ENCODE measurements around the gene PERCC1. TPM values are rescaled to one million over a fixed set of nuclear protein-coding genes. Genes with fewer than 3 reads are reported as not detected.

PERCC1 gene
- total RNA-seq, 1 donor: not detected

GRCh38 chr16:1445518-1446203 lies 14.8 kb downstream of the PERCC1 start:
- no peak for TF ChIP-seq CTCF (IDR thresholded peaks at IDR 0.05; ENCODE audit: extremely low read depth, low read depth, low read length)
- H4K20me1 ChIP-seq (ENCODE audit: insufficient read depth, low read length): no peaks in the 10 kb centered on the region
- no peaks in the 10 kb centered on the region for H3K79me2 ChIP-seq (ENCODE audit: insufficient read depth, low read length)
- H3K9me3 ChIP-seq (ENCODE audit: low read depth, low read length): no peaks in the 10 kb centered on the region
- no peak overlapping the region for H3K4me2 ChIP-seq (ENCODE audit: insufficient read depth, low read length)
- H3K27me3 ChIP-seq (ENCODE audit: insufficient read depth, low read length): no peaks in the 10 kb centered on the region
- H3K4me1 ChIP-seq (ENCODE audit: insufficient read depth, low read length): no peaks in the 10 kb centered on the region
- no peak overlapping the region for H3K27ac ChIP-seq (ENCODE audit: low read depth, low read length)
- DNase-seq (ENCODE audit: insufficient read length, low spot score, missing footprints): no peak
- H2AFZ ChIP-seq (ENCODE audit: low read length): no peak overlapping the region
- H3K36me3 ChIP-seq (ENCODE audit: insufficient read depth, low read length): no peaks in the 10 kb centered on the region
- H3K4me3 ChIP-seq (ENCODE audit: insufficient read depth, low read length): no peak overlapping the region

- no peak for DNase-seq (ENCODE audit: insufficient read length, low spot score, missing footprints)
- Histone ChIP-seq H3K27ac (ENCODE audit: low read depth, low read length) (no peak overlapping the region), H3K4me1 (ENCODE audit: insufficient read depth, low read length) (no peaks in the 10 kb centered on the region), H3K79me2 (ENCODE audit: insufficient read depth, low read length) (no peaks in the 10 kb centered on the region), H3K27me3 (ENCODE audit: insufficient read depth, low read length) (no peaks in the 10 kb centered on the region), H4K20me1 (ENCODE audit: insufficient read depth, low read length) (no peaks in the 10 kb centered on the region), H3K4me3 (ENCODE audit: insufficient read depth, low read length) (no peak overlapping the region), H2AFZ (ENCODE audit: low read length) (no peak overlapping the region), H3K36me3 (ENCODE audit: insufficient read depth, low read length) (peaks cover 7% of the 10 kb centered on the region), H3K9me3 (ENCODE audit: low read depth, low read length) (no peaks in the 10 kb centered on the region), H3K4me2 (ENCODE audit: insufficient read depth, low read length) (no peak overlapping the region)
- no peak for TF ChIP-seq CTCF (IDR thresholded peaks at IDR 0.05; ENCODE audit: extremely low read depth, low read depth, low read length)
Observed at GRCh38 chr16:1446296-1447080, 15.6 kb downstream of the PERCC1 start.

- H3K27me3 ChIP-seq (ENCODE audit: insufficient read depth, low read length): no peaks in the 10 kb centered on the region
- no peak for DNase-seq (ENCODE audit: insufficient read length, low spot score, missing footprints)
- no peaks in the 10 kb centered on the region for H3K4me1 ChIP-seq (ENCODE audit: insufficient read depth, low read length)
- no peak for TF ChIP-seq CTCF (IDR thresholded peaks at IDR 0.05; ENCODE audit: extremely low read depth, low read depth, low read length)
- H3K36me3 ChIP-seq (ENCODE audit: insufficient read depth, low read length): peaks cover 8% of the 10 kb centered on the region
- H3K79me2 ChIP-seq (ENCODE audit: insufficient read depth, low read length): no peaks in the 10 kb centered on the region
- no peak overlapping the region for H2AFZ ChIP-seq (ENCODE audit: low read length)
- H3K27ac ChIP-seq (ENCODE audit: low read depth, low read length): no peak overlapping the region
- no peak overlapping the region for H3K4me3 ChIP-seq (ENCODE audit: insufficient read depth, low read length)
- no peaks in the 10 kb centered on the region for H4K20me1 ChIP-seq (ENCODE audit: insufficient read depth, low read length)
- H3K9me3 ChIP-seq (ENCODE audit: low read depth, low read length): no peaks in the 10 kb centered on the region
- no peak overlapping the region for H3K4me2 ChIP-seq (ENCODE audit: insufficient read depth, low read length)
Observed at GRCh38 chr16:1447965-1448364, 17.1 kb downstream of the PERCC1 start.

GRCh38 chr16:1448536-1449116 lies 17.7 kb downstream of the PERCC1 start:
- Histone ChIP-seq H3K79me2 (ENCODE audit: insufficient read depth, low read length) (no peaks in the 10 kb centered on the region), H3K27me3 (ENCODE audit: insufficient read depth, low read length) (no peaks in the 10 kb centered on the region), H4K20me1 (ENCODE audit: insufficient read depth, low read length) (no peaks in the 10 kb centered on the region), H3K4me1 (ENCODE audit: insufficient read depth, low read length) (no peaks in the 10 kb centered on the region), H3K36me3 (ENCODE audit: insufficient read depth, low read length) (peaks cover 8% of the 10 kb centered on the region), H3K27ac (ENCODE audit: low read depth, low read length) (no peak overlapping the region), H3K9me3 (ENCODE audit: low read depth, low read length) (no peaks in the 10 kb centered on the region), H3K4me3 (ENCODE audit: insufficient read depth, low read length) (no peak overlapping the region), H2AFZ (ENCODE audit: low read length) (no peak overlapping the region), H3K4me2 (ENCODE audit: insufficient read depth, low read length) (no peak overlapping the region)
- TF ChIP-seq CTCF (IDR thresholded peaks at IDR 0.05; ENCODE audit: extremely low read depth, low read depth, low read length): no peak
- DNase-seq (ENCODE audit: insufficient read length, low spot score, missing footprints): no peak

Measured in osteoblast (primary cell).